Mesodermal cell (in vitro differentiated cells): ENCODE data around the gene NEUROG1.
"Not testable (repeated sequence)": the region's sequence is repeated elsewhere in the genome, so short reads cannot be mapped to it uniquely, and the experiment has no call there.

Experiments
- H3K27ac ChIP-seq: 2 replicates; pipeline ENCODE4 v1.7.0; 2013; ENCODE audit warnings: mild to moderate bottlenecking, low read depth, low read length, moderate library complexity; ENCODE audit not compliant: severe bottlenecking
- H3K36me3 ChIP-seq: 2 replicates; pipeline ENCODE4 v1.7.1; 2013; ENCODE audit warnings: mild to moderate bottlenecking, low read length, moderate library complexity; ENCODE audit not compliant: control insufficient read depth, insufficient read depth
- H3K4me1 ChIP-seq: one replicate; pipeline ENCODE4 v1.7.1; 2013; ENCODE audit warnings: mild to moderate bottlenecking, low read length; ENCODE audit not compliant: insufficient read depth, control insufficient read depth, poor library complexity, severe bottlenecking
- H3K4me3 ChIP-seq: 2 replicates; pipeline ENCODE4 v1.7.0; 2013; ENCODE audit warnings: low read length, control low read depth, mild to moderate bottlenecking; ENCODE audit not compliant: insufficient read depth, poor library complexity, severe bottlenecking; ENCODE audit errors: extremely low read depth
- H3K9me3 ChIP-seq: 2 replicates; pipeline ENCODE4 v1.7.1; 2013; ENCODE audit warnings: mild to moderate bottlenecking, low read length, moderate library complexity; ENCODE audit not compliant: control insufficient read depth
- WGBS, 2 experiments: methylation state at CpG; one replicate each; pipeline ENCODE4 v1.1.5; 2013; ENCODE audit warnings: missing lambda C conversion rate in 2 of 2; ENCODE audit not compliant: insufficient coverage in 2 of 2; 5-methylcytosine and 5-hydroxymethylcytosine counted together

The NEUROG1 gene

DNA sequence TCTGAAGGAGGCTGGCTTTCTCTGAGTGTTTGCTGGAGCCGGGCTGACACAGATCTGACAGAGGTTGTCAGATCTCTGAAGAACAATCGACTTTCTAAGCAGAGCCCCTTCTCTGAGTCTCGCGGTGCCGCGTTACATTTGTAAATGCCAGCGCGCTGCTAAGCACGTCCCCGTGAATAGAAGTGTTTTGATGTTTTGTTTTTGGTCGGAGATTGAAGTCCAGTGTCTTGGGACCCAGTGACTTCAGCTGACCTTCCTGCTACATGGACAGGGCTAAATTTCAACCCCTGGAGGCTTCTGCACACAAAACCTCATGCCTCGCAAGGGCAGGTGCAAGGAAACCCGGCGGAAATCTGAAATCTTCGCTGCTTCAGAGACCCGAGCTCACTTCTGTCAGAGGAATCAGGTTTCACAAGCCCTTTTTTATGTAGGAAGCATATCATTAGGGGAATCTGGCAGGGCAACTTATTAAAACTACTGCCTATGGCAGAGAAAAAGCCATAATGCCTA lies 27.2 kb downstream of the NEUROG1 start:
- 2 to 3% methylated on average over 5 to 14 of the region's 16 CpGs for WGBS, 2 experiments
- no peaks in the 10 kb centered on the region for H3K36me3 ChIP-seq
- no peaks in the 10 kb centered on the region for H3K9me3 ChIP-seq
- no peak overlapping the region for H3K4me3 ChIP-seq
- H3K27ac ChIP-seq: no peak overlapping the region
- H3K4me1 ChIP-seq: no peaks in the 10 kb centered on the region

DNA sequence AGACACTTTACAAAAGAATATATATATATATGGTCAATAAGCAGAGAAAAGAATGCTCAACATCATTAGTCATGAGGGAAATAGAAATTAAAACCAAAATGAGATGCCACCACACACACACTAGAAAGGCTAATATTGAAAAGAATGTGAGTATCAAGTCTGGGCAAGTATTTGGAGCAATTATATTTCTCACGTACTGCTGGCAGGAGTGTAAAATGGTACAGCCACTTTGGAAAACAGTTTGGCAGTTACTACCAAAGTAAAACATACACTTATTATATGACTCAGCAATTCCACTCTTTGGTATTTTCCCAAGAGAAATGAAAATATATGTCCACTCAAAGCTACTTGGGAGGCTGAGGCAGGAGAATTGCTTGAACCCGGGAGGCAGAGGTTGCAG lies 29.8 kb downstream of the NEUROG1 start:
- no CpG with 5 or more reads among the region's 2 CpGs for WGBS, 2 experiments
- H3K4me3 ChIP-seq: no peak overlapping the region

DNA sequence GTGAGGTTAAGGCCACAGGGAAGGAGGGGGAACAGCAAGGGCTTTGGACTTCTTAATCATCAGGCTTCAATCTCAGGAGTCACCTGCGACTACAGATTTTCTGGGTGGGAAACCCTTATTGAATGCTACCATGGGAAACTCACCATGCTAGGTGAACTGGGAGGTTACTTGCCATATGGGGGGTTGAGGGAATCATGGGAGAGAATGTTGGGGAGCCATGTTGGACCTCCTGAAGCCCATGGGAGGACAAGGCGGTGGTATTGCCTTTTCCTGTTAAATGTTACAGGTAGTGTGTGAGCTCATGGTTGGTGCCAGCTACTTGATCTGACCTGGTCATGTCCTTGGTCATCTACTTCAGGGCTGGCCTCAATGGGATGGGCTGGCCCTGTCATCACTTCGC lies 31.4 kb downstream of the NEUROG1 start:
- 90% methylated on average over 3 of the region's 3 CpGs for WGBS, 2 experiments
- H3K36me3 ChIP-seq: no peaks in the 10 kb centered on the region
- no peaks in the 10 kb centered on the region for H3K4me1 ChIP-seq
- no peak overlapping the region for H3K4me3 ChIP-seq
- no peaks in the 10 kb centered on the region for H3K9me3 ChIP-seq
- no peak overlapping the region for H3K27ac ChIP-seq

More for the DNA sequence above, 29.8 kb downstream of the NEUROG1 start:
- Histone ChIP-seq H3K27ac (no peak overlapping the region), H3K9me3 (no peaks in the 10 kb centered on the region), H3K36me3 (no peaks in the 10 kb centered on the region), H3K4me1 (no peaks in the 10 kb centered on the region)

DNA sequence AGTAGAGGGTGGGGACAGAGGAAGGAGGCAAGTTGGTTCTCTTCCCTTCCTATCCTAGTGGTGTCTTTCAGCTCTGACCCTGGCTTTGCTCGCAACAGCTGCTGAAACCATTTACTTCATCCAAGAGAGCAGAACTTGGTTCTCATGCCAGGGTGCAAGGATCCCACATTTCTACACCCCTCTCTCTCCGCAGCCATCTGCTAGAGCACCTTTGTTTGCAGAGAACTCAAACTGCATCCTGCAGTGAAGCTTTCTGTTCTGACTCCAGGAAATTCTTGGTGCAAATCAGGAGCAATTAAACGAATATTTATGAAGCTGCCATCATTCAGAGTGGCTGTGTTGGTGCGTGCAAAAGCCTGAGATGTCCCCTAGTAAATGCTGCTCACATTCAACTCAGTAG lies 31.9 kb downstream of the NEUROG1 start:
- Histone ChIP-seq H3K4me3 (no peak overlapping the region), H3K9me3 (no peaks in the 10 kb centered on the region), H3K4me1 (no peaks in the 10 kb centered on the region), H3K27ac (no peak overlapping the region), H3K36me3 (no peaks in the 10 kb centered on the region)
- 59 to 100% methylated on average over 1 to 3 of the region's 4 CpGs for WGBS, 2 experiments

DNA sequence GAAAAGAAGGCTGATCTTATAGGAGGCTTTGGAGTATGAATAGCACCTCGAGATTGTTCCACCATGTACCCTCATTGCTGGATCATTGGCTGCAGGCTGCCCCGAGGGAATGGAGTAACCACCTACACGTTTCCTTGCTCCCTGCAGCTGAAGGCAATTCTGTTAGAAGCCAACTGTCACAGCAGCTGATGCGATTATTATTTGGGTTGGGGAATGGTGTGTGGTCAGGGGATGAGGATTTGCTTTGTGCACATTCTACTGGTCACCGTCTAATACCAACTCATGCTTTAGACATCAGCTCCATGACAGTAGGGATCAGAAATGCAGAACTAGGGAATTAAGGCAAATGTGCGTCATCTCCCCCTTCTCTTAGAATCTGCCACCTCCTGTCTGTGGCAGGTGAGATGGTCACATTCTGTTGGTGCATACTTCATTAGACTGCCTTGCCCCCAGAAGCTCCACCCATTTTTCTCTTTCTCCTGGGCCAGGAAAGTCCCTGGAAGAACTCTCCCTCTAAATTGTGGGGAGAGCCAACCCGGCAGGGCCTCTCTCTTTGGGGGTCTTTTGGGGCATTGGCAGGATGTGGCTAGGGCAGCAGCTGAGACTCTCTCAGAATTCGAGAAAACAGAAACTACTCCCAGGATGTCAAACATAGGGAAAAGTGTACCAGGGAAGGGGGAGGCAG lies 32.8 kb downstream of the NEUROG1 start:
- Histone ChIP-seq H3K9me3 (no peaks in the 10 kb centered on the region), H3K27ac (no peak overlapping the region), H3K4me3 (no peak overlapping the region), H3K36me3 (no peaks in the 10 kb centered on the region), H3K4me1 (peaks cover 4% of the 10 kb centered on the region)
- 75 to 88% methylated on average over 3 to 6 of the region's 8 CpGs for WGBS, 2 experiments

DNA sequence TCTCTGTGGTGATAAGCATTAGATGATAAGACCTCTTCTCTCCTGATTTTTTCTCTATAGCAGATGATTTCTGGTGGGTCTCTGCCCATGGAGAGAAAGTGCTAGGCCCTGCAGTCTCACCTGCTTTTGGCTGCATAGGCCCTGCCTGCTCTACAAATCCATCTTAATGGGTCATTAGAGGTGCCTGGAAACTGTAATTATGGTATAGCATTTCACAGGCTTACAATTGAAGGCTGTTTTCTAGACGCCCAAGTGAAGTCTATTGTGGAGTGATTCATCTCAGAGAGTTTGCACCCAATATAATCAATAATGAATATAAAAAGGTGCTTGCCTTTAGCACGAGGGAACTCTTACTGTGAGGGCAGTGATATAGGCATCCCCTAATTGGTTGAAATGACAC lies 33.8 kb downstream of the NEUROG1 start:
- H3K27ac ChIP-seq: no peak overlapping the region
- 57 to 80% methylated on average over 1 of the region's 2 CpGs for WGBS, 2 experiments
- H3K9me3 ChIP-seq: no peaks in the 10 kb centered on the region
- peaks cover 7% of the 10 kb centered on the region for H3K4me1 ChIP-seq
- no peaks in the 10 kb centered on the region for H3K36me3 ChIP-seq
- no peak overlapping the region for H3K4me3 ChIP-seq

DNA sequence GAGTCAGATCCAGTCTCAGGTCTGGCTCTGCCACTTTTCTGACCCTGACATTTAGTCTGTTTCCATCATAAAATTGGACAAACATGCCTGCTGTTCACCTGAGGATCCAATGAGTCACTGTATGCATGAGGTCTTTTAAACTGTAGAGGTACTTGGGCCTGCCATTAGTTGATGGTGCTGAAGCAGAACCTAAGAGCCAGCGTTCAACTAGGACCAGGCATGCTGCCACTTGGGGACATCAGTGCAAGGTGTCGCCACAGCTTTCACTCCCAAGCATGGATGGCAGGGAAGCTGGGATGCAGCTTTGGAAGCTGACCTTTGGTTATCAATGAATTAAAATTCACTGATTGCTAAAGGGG lies 37.1 kb downstream of the NEUROG1 start:
- no peaks in the 10 kb centered on the region for H3K36me3 ChIP-seq
- H3K4me3 ChIP-seq: no peak overlapping the region
- WGBS, 2 experiments: 50 to 64% methylated on average over 1 to 2 of the region's 2 CpGs
- H3K9me3 ChIP-seq: no peaks in the 10 kb centered on the region
- H3K27ac ChIP-seq: no peak overlapping the region
- H3K4me1 ChIP-seq: peaks cover 7% of the 10 kb centered on the region

DNA sequence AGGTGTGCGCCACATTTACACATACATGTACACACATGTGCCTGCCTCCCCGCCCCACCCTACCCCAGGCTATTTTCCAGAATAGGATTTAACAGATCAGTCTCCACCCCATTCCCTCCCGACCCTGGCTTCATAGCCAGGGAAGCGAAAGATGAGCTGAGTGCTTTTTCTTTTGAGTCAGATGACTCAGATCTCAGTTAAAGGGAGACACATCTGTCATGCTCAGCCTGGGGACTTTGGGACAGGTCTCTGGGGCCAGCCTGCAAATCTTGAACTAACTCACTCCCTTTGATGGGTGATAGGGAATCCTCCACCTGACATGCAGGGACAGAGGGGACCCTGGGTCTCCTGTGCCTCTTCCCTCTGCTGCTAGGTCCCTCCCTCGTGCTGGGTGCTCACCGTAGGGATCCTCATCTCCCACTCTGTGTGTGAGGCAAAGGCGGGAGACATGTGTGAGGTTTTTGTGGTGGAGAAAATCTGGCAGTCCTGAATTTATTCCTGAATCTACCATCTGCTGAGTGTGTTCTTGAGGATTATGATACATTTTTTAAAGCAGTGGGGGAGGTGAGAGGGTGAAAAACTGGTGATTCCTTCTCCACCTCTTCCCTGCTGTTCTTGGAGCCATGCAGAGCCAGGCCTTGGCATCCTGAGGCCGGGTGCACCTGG lies 37.7 kb downstream of the NEUROG1 start:
- Histone ChIP-seq H3K9me3 (no peaks in the 10 kb centered on the region), H3K4me3 (no peak overlapping the region), H3K36me3 (no peaks in the 10 kb centered on the region), H3K4me1 (peaks cover 7% of the 10 kb centered on the region), H3K27ac (no peak overlapping the region)
- WGBS, 2 experiments: 82 to 84% methylated on average over 4 to 7 of the region's 8 CpGs

DNA sequence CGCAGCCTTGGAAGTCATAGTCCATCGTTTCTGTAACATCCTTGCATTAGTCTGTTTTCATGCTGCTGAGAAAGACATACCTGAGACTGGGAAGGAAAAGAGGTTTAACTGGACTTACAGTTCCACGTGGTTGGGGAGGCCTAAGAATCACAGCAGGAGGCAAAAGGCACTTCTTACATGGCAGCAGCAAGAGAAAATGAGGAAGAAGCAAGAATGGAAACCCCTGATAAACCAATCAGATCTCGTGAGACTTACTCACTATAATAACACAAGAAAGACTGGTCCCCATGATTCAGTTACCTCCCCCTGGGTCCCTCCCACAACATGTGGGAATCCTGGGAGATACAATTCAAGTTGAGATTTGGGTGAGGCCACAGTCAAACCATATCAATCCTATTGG lies 40.2 kb downstream of the NEUROG1 start:
- not testable (repeated sequence) for H3K4me3 ChIP-seq, H3K9me3 ChIP-seq, H3K27ac ChIP-seq, H3K36me3 ChIP-seq
- H3K4me1 ChIP-seq: peaks cover 14% of the 10 kb centered on the region
- 76% methylated on average over 4 of the region's 4 CpGs for WGBS, 2 experiments

DNA sequence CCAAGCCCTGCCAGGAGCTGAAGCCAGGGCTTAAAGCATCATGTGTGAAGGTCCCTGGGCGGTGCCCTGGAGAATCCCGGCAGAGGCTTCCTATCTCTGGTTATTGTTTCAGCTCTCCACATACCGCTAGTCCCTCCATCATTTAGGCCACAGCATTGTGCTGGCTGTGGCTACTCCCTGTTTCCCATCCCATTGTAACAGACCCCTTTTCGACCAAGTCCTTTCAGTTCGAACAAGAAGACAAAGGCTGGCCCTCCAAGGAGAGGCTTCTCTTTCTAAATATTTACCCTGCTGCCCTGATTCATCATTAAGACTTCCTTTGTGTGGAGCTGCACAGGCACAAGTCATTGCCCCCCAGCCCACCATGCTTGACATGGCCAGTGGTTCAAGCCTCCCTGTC lies 41.6 kb downstream of the NEUROG1 start:
- peaks cover 27% of the 10 kb centered on the region for H3K4me1 ChIP-seq
- H3K9me3 ChIP-seq: no peaks in the 10 kb centered on the region
- WGBS, 2 experiments: 81 to 85% methylated on average over 5 of the region's 5 CpGs
- no peaks in the 10 kb centered on the region for H3K36me3 ChIP-seq
- no peak overlapping the region for H3K27ac ChIP-seq
- H3K4me3 ChIP-seq: no peak overlapping the region
